MG63 (cell line): ENCODE measurements around the gene FGD6. TPM values are rescaled to one million over a fixed set of nuclear protein-coding genes. Genes with fewer than 3 reads are reported as not detected.
"Not testable (repeated sequence)": the region's sequence is repeated elsewhere in the genome, so short reads cannot be mapped to it uniquely, and the experiment has no call there.

Experiments used
- DNase-seq: peaks from one replicate; pipeline ENCODE4 v3.0.0-alpha.2; 2020
- H3K27me3 ChIP-seq: fragments of 250-450 bp; sonication (Bioruptor Pico); 2 replicates; pipeline ENCODE4 v1.5.1; 2020; ENCODE audit warnings: mild to moderate bottlenecking, moderate library complexity
- H3K36me3 ChIP-seq: fragments of 250-450 bp; sonication (Bioruptor Pico); 2 replicates; pipeline ENCODE4 v1.5.1; 2020; ENCODE audit warnings: mild to moderate bottlenecking, moderate library complexity
- H3K4me3 ChIP-seq: fragments of 250-450 bp; sonication (Bioruptor Pico); 2 replicates; pipeline ENCODE4 v1.5.1; 2020; ENCODE audit warnings: mild to moderate bottlenecking, moderate library complexity
- H3K9me3 ChIP-seq: fragments of 250-450 bp; sonication (Bioruptor Pico); 2 replicates; pipeline ENCODE4 v1.5.1; 2020; ENCODE audit warnings: mild to moderate bottlenecking, moderate library complexity
- total RNA-seq: library from RNA; depleted of rRNA; stranded (reverse); fragments of >200 nt; shearing (Covaris generic); gene quantifications from 2 replicates; pipeline ENCODE4 v1.2.3, GENCODE V29; 2014; ENCODE audit warnings: low replicate concordance

FGD6 gene
- total RNA-seq, 1 experiment from 2014 or later, result 0.40 TPM

DNA sequence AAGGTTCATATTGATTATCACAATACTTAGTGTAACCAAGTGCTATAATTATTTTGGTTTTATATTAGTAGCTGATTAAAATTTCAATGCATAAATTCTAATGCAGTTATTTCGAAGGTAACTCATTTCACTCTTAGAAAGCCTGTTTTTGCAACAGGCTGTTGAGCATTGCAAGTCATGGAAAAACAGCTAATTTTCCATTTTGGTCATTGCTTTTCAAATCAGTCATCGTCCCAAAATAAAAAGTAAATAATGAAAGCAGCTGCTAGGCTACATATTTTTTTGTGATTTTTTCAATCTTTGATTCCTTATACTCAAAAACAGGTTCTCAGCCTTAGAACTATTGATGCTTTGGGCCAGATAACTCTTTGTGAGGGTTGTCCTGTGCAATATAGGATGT is 23.3 kb upstream of the FGD6 start:
- H3K27me3 ChIP-seq, result no peaks in the 10 kb centered on the region
- DNase-seq, result no peak
- H3K9me3 ChIP-seq, result no peaks in the 10 kb centered on the region
- H3K36me3 ChIP-seq, result peaks cover 13% of the 10 kb centered on the region; the same call in 1 of the 2 replicates
- no peak overlapping the region for H3K4me3 ChIP-seq

DNA sequence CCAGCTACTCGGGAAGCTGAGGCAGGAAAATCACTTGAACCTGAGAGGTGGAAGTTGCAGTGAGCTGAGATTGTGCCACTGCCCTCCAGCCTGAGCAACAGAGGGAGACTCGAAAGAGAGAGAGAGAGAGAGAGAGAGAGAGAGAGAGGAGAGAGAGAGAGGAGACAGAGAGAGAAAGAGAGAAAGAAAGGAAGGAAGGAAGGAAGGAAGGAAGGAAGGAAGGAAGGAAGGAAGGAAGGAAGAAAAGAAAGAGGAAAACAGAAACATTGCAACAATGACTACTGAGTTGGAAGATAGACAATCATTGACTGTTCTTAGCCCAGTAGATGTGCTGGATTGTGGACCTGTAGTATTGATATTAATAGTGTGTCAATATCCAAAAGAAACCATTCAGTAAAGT is 22.6 kb upstream of the FGD6 start:
- H3K36me3 ChIP-seq, result peaks cover 13% of the 10 kb centered on the region; the same call in 1 of the 2 replicates
- not testable (repeated sequence) for H3K9me3 ChIP-seq, DNase-seq, H3K4me3 ChIP-seq, H3K27me3 ChIP-seq

DNA sequence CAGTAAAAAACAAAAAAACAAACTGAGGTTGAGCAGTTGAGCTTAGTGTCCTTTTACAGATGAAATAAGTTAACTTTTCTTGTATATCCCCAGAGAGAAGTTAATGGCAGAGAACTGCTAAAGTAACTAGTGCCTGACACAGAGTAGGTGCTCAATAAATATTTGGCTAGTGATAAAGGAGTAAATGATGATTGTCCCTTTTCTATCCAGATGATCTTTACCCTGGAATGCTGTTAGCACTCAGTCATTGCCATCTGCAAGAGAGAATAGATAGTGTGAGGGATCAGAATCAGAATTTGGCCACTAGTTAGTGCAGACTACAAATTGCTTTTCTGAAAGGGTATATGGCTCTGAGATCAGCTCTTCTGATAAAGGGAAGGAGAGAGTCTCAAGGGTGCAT is 21.9 kb upstream of the FGD6 start:
- no peak overlapping the region for H3K4me3 ChIP-seq
- DNase-seq, result no peak
- peaks cover 13% of the 10 kb centered on the region for H3K36me3 ChIP-seq
- no peaks in the 10 kb centered on the region for H3K9me3 ChIP-seq
- H3K27me3 ChIP-seq, result no peaks in the 10 kb centered on the region

DNA sequence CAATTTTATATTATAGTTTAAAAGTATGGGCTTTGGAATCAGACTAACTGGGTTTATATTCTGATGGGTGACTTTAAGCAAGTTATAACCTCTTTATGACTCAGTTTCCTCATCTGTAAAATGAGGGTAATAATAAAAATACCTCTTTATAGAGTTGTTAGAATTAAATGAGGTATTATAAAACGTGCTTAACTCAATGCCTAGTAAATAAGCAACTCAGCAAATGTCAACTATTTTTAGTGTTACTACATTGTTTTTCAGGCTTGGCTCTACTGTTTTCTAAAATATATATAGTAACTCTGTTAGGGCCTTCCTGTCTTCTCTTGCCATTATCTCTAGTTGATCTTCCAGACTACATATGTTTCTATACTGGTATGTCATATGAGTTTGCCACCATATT is 20.9 kb upstream of the FGD6 start:
- Histone ChIP-seq H3K4me3 (no peak overlapping the region), H3K9me3 (no peaks in the 10 kb centered on the region), H3K36me3 (peaks cover 13% of the 10 kb centered on the region), H3K27me3 (no peaks in the 10 kb centered on the region)
- no peak for DNase-seq

DNA sequence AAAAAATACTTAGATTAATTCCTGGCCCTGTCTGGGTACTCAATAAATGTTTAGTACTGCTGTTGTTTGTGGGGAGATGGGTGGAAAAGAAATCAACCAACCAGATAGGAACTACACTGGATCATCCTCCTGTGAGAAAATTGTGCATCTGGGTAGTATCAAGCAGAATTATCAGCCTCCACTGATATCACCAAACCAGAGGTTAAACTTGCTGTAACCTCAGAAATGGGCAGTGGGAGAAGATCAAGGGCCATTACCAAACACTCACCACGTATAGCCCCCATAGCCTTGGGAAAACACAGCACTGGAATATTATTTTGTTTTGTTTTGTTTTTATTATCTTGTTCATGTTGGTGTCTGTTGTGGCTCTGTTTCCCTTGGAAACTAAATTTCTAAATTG is 20.0 kb upstream of the FGD6 start:
- H3K4me3 ChIP-seq, result no peak overlapping the region
- no peaks in the 10 kb centered on the region for H3K27me3 ChIP-seq
- H3K9me3 ChIP-seq, result no peaks in the 10 kb centered on the region
- DNase-seq, result no peak
- H3K36me3 ChIP-seq, result peaks cover 11% of the 10 kb centered on the region

DNA sequence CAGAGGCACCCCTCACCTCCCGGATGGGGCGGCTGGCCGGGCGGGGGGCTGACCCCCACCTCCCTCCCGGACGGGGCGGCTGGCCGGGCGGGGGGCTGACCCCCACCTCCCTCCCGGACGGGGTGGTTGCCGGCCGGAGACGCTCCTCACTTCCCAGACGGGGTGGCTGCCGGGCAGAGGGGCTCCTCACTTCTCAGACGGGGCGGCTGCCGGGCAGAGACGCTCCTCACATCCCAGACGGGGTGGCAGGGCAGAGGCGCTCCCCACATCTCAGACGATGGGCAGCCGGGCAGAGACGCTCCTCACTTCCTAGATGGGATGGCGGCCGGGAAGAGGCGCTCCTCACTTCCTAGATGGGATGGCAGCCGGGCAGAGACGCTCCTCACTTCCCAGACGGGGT is 18.4 kb upstream of the FGD6 start:
- H3K36me3 ChIP-seq, H3K4me3 ChIP-seq, H3K9me3 ChIP-seq, H3K27me3 ChIP-seq, DNase-seq: not testable (repeated sequence)

DNA sequence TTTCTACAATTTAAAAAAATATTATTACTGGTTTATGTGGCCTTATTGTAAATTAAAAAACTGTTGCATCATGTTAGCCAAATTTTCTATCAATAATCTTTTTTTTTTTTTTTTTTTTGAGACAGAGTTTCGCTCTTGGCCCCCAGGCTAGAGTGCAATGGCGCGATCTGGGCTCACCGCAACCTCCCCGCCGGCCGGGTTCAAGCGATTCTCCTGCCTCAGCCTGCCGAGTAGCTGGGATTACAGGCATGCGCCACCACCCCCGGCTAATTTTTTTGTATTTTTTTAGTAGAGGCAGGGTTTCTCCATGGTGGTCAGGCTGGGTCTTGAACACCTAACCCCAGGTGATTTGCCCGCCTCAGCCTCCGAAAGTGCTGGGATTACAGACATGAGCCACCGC is 16.9 kb upstream of the FGD6 start:
- H3K9me3 ChIP-seq, DNase-seq, H3K36me3 ChIP-seq, H3K27me3 ChIP-seq, H3K4me3 ChIP-seq: not testable (repeated sequence)

DNA sequence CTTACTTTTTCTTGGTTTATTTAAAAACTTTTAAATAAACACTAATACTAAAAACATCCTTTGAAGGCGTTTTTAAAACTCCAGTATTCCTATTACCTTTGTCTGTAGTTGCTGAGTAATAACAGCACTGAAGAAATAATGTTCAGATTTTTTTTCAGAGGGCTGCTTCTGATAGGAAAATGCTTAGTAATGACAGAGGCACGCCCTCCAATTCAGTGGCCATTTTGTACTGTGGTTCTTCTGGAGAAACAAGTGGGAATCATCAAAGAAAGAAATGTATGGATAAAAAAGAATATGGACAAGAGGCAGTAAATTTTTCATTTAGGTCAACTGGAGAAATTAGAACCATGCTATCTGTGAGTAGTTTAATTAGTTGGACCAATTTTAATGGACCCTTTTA is 13.9 kb upstream of the FGD6 start:
- Histone ChIP-seq H3K36me3 (peaks cover 3% of the 10 kb centered on the region; the same call in 1 of the 2 replicates), H3K4me3 (no peak overlapping the region), H3K27me3 (no peaks in the 10 kb centered on the region), H3K9me3 (no peaks in the 10 kb centered on the region)
- DNase-seq, result no peak

DNA sequence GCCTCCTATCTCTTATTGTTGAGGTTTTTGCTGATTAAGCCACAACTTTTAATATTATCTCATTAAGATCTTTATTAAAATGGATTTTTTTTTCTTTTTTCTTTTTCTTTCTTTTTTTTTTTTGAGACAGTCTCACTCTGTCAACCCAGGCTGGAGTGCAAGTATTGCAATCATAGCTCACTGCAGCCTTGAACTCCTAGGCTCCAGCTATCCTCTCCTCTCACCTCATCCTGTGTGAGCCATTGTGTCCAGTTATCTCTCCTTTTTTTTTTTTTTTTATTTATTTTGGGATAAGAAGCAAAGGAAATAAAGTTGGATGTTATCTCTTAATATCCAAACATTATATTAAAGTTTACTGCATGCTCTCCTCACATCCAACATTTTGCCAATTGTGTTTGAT is 13.0 kb upstream of the FGD6 start:
- H3K4me3 ChIP-seq, result no peak overlapping the region
- H3K27me3 ChIP-seq, result no peaks in the 10 kb centered on the region
- H3K36me3 ChIP-seq, result peaks cover 4% of the 10 kb centered on the region
- no peaks in the 10 kb centered on the region for H3K9me3 ChIP-seq
- DNase-seq, result no peak

DNA sequence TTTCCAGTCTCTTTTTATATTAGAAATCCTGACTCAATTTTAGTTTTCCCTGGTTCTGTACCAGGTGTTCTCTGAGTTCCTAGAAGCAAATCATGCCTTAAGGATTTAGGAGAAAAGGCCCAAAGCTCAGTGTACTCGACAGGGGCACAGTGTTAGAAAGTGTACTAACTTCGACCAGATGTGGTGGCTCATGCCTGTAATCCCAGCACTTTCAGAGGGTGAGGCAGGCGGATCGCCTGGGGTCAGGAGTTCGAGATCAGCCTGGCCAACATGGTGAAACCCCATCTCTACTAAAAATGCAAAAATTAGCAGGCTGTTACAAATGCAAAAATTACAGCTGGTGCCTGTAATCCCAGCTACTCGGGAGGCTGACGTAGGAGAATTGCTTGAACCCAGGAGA is 12.4 kb upstream of the FGD6 start:
- H3K9me3 ChIP-seq, result no peaks in the 10 kb centered on the region
- peaks cover 11% of the 10 kb centered on the region for H3K36me3 ChIP-seq
- H3K27me3 ChIP-seq, result no peaks in the 10 kb centered on the region
- H3K4me3 ChIP-seq, result no peak overlapping the region
- no peak for DNase-seq

DNA sequence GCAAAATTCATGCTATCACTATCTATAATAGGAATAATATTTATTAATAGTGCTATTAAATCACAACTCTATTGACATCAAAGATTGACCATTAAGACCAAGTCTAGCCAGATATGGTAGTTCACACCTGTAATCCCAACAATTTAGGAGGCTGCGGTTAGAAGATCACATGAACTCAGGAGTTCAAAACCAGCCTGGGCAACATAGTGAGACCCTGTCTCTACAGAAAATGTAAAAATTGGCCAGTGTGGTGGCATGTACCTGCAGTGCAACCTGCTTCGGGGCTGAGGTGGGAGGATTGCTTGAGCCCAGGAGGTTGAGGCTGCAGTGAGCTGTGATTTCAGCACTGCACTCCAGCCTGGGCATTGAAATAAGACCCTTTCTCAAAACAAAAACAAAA is 11.3 kb upstream of the FGD6 start:
- no peak for DNase-seq
- H3K27me3 ChIP-seq, result no peaks in the 10 kb centered on the region
- no peak overlapping the region for H3K4me3 ChIP-seq
- peaks cover 15% of the 10 kb centered on the region for H3K36me3 ChIP-seq
- H3K9me3 ChIP-seq, result no peaks in the 10 kb centered on the region

DNA sequence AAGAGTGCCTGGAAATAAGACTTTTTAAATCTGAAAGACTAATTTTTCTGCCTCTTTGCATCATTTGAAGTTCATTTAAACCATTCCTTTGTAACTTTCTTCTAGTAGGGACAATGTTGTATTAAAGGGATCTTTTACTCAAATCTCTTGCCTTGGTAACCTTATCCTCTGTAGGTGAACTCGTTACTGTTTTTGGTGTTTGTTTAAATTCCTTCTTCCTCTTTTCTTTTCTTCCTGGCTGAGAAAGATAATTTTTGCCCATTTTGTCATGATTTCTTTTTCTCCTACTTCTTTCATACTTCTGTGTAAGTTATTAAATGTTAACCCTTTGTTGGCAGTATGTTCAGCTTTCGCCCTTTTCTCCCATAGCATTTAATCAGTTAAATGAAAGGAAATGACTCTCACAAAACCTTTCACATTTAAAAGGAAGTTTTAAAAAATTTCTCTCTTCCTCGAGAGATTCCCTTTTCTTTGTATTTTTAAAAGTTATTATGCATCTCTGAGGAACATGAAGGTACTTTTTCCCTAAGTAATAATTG is 10.6 kb upstream of the FGD6 start:
- no peaks in the 10 kb centered on the region for H3K9me3 ChIP-seq
- peaks cover 15% of the 10 kb centered on the region for H3K36me3 ChIP-seq
- no peaks in the 10 kb centered on the region for H3K27me3 ChIP-seq
- no peak for DNase-seq
- H3K4me3 ChIP-seq, result no peak overlapping the region

DNA sequence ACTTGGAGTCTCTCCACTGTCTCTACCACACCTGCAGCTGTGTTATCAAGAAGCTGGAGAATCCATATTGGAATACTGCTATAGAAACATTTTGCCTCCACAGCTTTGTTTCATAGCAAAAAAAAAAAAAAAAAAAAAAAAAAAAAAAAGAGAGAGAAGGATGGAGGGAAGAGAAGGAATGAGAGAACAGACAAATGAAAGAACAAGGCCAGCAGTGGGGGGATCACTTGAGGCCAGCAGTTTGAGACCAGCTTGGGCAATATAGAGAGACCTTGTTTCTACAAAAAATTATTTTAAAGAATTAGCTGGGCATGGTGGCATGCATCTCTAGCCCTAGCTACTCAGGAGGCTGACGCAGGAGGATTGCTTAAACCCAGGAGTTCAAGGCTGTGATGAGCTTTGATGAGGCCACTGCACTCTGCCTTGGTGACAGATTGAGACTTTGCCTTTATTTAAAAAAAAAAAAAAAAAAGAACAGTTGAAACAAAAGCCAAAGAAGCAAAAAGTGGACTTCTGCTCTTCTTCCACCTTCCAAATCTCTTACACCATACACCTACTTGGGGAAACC is 8.5 kb upstream of the FGD6 start:
- DNase-seq, result no peak
- H3K9me3 ChIP-seq, result no peaks in the 10 kb centered on the region
- H3K36me3 ChIP-seq, result peaks cover 15% of the 10 kb centered on the region
- no peak overlapping the region for H3K4me3 ChIP-seq
- no peaks in the 10 kb centered on the region for H3K27me3 ChIP-seq

DNA sequence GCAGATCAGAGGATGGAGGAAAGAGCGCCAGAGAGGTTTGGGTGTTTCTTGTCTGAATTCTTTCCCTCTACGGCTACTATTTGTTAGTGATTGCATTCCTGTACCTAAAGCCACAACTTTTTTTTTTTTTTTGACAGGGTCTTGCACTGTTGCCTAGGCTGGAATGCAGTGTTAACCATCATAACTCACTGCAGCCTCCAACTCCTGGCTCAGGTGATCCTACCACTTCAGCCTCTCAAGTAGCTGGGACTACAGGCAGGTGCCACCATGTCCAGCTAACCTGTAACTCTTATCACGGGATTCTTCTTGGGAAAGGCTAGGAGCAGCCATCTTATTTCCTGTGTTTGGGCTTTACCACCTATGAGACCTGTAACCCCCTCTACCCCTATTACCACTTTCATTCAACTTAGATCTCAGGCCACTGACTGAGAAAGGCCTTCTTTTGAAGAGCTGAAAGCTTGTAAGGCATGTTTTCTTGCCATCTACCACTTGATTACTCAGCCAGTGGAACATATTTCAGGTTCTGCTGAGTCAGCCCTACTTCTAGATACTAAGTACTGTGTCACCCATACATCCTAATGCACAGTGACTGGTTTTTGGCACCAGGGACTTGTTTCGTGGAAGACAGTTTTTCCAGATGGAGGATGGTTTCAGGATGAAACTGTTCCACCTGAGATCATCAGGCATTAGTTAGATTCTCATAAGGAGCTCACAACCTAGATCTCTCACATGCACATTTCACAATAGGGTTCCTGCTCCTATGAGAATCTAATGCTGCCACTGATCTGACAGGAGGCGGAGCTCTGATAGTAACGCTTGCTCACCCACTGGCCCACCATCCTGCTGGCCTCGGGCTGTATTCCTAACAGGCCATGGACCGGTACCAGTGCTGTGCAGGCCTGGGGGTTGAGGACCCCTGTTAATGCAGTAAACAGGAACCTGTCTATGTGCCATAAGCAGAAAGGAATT is 7.2 kb upstream of the FGD6 start:
- Histone ChIP-seq H3K36me3 (peaks cover 13% of the 10 kb centered on the region), H3K4me3 (no peak overlapping the region), H3K9me3 (no peaks in the 10 kb centered on the region), H3K27me3 (no peaks in the 10 kb centered on the region)
- no peak for DNase-seq

DNA sequence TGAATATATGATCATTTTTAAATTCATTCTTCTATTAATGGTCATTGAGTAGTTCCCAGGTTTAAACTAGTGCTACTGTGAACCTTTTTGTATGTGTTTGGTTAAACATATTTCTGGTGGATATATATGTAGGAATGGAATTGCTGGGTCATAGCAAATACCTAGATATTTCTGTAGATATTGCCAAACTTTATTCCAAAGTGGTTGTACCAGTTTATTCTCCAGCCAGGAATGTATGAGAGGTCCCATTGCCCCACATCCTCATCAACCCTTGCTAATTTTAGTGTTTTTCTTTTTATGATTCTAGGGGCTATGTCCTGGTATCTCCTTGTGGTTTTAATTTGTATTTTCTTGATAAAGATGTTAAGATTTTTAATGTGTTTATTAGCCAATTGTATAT is 3.5 kb upstream of the FGD6 start:
- Histone ChIP-seq H3K27me3 (no peaks in the 10 kb centered on the region), H3K9me3 (no peaks in the 10 kb centered on the region), H3K36me3 (peaks cover 11% of the 10 kb centered on the region), H3K4me3 (no peak overlapping the region)
- DNase-seq, result no peak

DNA sequence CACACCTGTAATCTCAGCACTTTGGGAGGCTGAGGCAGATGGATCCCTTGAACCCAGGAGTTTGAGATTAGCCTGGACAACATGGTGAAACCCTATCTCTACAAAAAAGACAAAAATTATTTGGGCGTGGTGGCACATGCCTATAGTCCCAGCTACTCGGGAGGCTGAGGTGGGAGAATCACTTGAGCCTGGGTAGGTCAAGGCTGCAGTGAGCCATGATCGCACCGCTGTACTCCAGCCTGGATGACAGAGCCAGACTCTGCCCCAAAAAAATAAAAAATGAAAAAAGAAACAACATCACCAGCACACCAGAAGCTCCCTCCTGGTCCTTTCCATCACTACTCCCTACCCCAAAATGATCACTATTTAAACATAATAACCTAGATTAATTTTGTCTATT is 2.9 kb upstream of the FGD6 start:
- Histone ChIP-seq H3K4me3 (no peak overlapping the region), H3K27me3 (no peaks in the 10 kb centered on the region), H3K36me3 (peaks cover 9% of the 10 kb centered on the region), H3K9me3 (no peaks in the 10 kb centered on the region)
- no peak for DNase-seq

DNA sequence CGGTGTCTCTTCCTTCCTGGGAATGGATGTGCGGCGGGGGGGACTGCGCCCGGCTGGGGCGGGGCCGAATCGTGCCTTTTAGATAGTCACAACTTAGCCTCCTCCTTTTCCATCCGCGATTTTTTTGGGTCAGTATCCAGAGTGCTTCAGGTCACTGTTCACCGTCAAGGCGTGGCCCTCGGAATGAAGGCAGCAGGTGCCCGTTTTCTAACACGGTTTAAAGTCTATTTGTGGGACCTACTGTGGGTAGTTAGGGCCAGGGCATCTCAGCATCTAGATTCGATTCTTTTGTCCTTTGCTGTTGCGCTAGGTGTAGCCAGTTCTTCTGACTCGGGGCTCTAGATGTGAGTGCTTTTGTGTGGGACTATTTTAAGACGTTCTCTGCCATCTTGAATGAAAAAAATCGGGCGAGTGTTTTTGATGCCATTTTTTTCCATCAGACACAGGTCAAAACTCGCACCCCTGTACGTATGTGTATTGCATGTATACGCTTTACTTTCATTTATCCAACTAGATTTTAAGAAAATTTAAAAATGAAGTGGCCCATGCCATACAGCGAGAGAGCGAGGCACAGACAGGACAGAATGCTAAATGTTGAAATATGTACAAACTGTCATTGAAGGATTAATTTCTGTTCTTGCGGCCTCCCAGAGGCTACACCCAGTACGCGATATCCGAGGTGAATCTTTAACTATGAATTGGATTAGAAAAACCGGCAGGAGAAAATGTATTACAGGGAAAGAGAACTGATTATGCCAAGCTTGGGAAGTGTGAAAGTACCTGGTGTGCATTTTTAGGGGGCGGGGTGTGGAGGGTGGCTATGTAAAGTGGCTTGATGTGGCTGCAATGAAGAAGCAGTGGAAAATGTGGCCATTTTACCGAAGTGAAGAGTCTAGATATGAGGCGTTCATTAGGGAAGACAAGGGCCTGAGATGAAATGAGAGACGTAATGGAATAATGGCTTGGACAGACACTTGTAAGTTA is 1.2 kb upstream of the FGD6 start:
- H3K36me3 ChIP-seq, result no peaks in the 10 kb centered on the region
- no peaks in the 10 kb centered on the region for H3K27me3 ChIP-seq
- DNase-seq, result peak; percentile 82
- H3K9me3 ChIP-seq, result no peaks in the 10 kb centered on the region
- peak overlapping the region; percentile 75 for H3K4me3 ChIP-seq
